Measurements from ENCODE around the gene RECQL5. TPM values are rescaled to one million over a fixed set of nuclear protein-coding genes. Genes with fewer than 3 reads are reported as not detected.

RECQL5 gene
- polyA plus RNA-seq (9.6 and 15.7 TPM in 2 replicates), polyA minus RNA-seq (10.8 and 19.7 TPM in 2 replicates)

DNA sequence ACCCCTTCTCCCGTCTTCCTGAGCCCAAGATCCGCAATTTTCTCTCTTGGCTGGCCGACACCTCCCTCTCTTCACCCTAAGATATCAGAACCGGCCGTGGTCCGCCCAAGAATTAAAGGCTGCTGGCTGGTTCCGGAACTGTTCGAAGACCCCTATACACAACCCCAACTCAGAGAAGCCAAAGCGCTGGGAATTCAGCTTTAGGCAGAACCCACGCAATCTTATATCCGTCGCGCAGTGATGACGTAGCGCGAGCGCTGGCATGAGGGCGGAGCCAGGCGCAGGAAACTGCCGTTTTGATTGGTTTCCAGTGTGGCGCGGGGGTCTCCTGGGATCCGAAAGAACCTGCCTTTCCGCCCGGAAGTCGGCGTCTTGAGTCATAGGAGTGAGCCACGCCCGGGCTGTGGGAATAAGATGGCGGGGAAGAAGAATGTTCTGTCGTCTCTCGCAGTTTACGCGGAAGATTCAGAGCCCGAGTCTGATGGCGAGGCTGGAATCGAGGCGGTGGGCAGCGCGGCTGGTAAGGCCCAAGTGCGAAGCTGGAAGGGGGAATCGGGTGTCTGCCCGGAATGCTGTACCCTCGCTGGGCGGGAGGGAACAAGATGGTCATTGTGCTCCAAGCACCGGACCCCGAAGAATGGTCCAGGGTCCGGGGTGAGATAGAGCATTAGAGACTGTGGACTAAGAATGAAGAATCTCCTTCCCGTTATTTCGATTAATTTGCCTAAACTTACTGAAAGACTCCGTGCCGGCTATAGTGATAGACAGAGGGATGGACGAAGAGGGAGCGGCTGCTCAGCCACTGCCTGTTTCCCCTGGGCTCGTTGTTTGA lies at the start of gene RECQL5, which contains the start of gene SAP30BP:
Gene RECQL5 (minus strand): TSS at position 196 of the 832 bp plus-strand sequence. CDS start 597 bp downstream, outside the sequence.
Gene SAP30BP (plus strand): TSS at position 380 of the 832 bp plus-strand sequence. CDS start 35 bp downstream, at position 415.
- Histone ChIP-seq H3K36me3 (ENCODE audit: insufficient read depth, low read length) (no peaks in the 10 kb centered on the region), H3K27ac (ENCODE audit: low read length) (peak within 1 kb of the TSS; percentile 77), H3K4me3 (ENCODE audit: low read length) (peak within 1 kb of the TSS; percentile 89), H3K9me3 (ENCODE audit: low read length) (no peaks in the 10 kb centered on the region), H2AFZ (ENCODE audit: low read depth, low read length) (peak within 1 kb of the TSS; percentile 92), H3K9ac (ENCODE audit: low read length) (peak within 1 kb of the TSS; percentile 93), H3K79me2 (replicated peaks; ENCODE audit: insufficient read depth, low read length) (peaks cover 49% of the 10 kb centered on the region), H3K27me3 (ENCODE audit: insufficient read depth, low read depth, low read length) (no peaks in the 10 kb centered on the region), H3K9me2 (ENCODE audit: insufficient read depth, low read length) (no peaks in the 10 kb centered on the region), H3F3A (ENCODE audit: insufficient read depth, low read length, poor library complexity, severe bottlenecking) (no peaks in the 10 kb centered on the region), H4K20me1 (ENCODE audit: insufficient read depth) (no peaks in the 10 kb centered on the region), H3K4me2 (ENCODE audit: low read length) (peak within 1 kb of the TSS; percentile 76)
- TF ChIP-seq CTCF (IDR thresholded peaks at IDR 0.05; ENCODE audit: poor library complexity, severe bottlenecking), result no peak
- TF ChIP-seq, protein P1, sequence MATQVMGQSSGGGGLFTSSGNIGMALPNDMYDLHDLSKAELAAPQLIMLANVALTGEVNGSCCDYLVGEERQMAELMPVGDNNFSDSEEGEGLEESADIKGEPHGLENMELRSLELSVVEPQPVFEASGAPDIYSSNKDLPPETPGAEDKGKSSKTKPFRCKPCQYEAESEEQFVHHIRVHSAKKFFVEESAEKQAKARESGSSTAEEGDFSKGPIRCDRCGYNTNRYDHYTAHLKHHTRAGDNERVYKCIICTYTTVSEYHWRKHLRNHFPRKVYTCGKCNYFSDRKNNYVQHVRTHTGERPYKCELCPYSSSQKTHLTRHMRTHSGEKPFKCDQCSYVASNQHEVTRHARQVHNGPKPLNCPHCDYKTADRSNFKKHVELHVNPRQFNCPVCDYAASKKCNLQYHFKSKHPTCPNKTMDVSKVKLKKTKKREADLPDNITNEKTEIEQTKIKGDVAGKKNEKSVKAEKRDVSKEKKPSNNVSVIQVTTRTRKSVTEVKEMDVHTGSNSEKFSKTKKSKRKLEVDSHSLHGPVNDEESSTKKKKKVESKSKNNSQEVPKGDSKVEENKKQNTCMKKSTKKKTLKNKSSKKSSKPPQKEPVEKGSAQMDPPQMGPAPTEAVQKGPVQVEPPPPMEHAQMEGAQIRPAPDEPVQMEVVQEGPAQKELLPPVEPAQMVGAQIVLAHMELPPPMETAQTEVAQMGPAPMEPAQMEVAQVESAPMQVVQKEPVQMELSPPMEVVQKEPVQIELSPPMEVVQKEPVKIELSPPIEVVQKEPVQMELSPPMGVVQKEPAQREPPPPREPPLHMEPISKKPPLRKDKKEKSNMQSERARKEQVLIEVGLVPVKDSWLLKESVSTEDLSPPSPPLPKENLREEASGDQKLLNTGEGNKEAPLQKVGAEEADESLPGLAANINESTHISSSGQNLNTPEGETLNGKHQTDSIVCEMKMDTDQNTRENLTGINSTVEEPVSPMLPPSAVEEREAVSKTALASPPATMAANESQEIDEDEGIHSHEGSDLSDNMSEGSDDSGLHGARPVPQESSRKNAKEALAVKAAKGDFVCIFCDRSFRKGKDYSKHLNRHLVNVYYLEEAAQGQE (IDR thresholded peaks at IDR 0.05; ENCODE audit: borderline replicate concordance), result peak; percentile 78
- peak; percentile 84 for TF ChIP-seq MXI1 (conservative IDR thresholded peaks at IDR 0.05; ENCODE audit: poor library complexity, severe bottlenecking)
- no peak for TF ChIP-seq EZH2 (IDR thresholded peaks at IDR 0.05; ENCODE audit: borderline replicate concordance, insufficient read depth, low read length, poor library complexity, severe bottlenecking)
- TF ChIP-seq TAF1 (IDR thresholded peaks at IDR 0.05; ENCODE audit: low read depth), result peak; percentile 71
- TF ChIP-seq EP300 (conservative IDR thresholded peaks at IDR 0.05; ENCODE audit: poor library complexity, severe bottlenecking), result peak; percentile 57
- peak; percentile 94 for TF ChIP-seq POLR2AphosphoS5 (IDR thresholded peaks at IDR 0.05)
- TF ChIP-seq RAD21 (conservative IDR thresholded peaks at IDR 0.05), result peak; percentile 12
- no peak for TF ChIP-seq SMC3 (conservative IDR thresholded peaks at IDR 0.05; ENCODE audit: poor library complexity)

- Histone ChIP-seq H4K20me1 (ENCODE audit: insufficient read depth) (no peaks in the 10 kb centered on the region), H3K9ac (ENCODE audit: low read length) (no peak overlapping the region), H3K4me3 (ENCODE audit: low read length) (no peak overlapping the region), H3F3A (ENCODE audit: insufficient read depth, low read length, poor library complexity, severe bottlenecking) (no peaks in the 10 kb centered on the region), H3K9me2 (ENCODE audit: insufficient read depth, low read length) (no peaks in the 10 kb centered on the region), H3K27me3 (ENCODE audit: insufficient read depth, low read depth, low read length) (no peaks in the 10 kb centered on the region), H3K9me3 (ENCODE audit: low read length) (no peaks in the 10 kb centered on the region), H3K36me3 (ENCODE audit: insufficient read depth, low read length) (no peaks in the 10 kb centered on the region), H2AFZ (ENCODE audit: low read depth, low read length) (no peak overlapping the region), H3K4me2 (ENCODE audit: low read length) (no peak overlapping the region), H3K79me2 (replicated peaks; ENCODE audit: insufficient read depth, low read length) (no peaks in the 10 kb centered on the region), H3K27ac (ENCODE audit: low read length) (no peak overlapping the region)
- TF ChIP-seq TAF1 (IDR thresholded peaks at IDR 0.05; ENCODE audit: low read depth) (no peak), POLR2AphosphoS5 (IDR thresholded peaks at IDR 0.05) (no peak), CTCF (IDR thresholded peaks at IDR 0.05; ENCODE audit: poor library complexity, severe bottlenecking) (no peak), RAD21 (conservative IDR thresholded peaks at IDR 0.05) (no peak), MXI1 (conservative IDR thresholded peaks at IDR 0.05; ENCODE audit: poor library complexity, severe bottlenecking) (no peak)
- TF ChIP-seq, protein P1 (IDR thresholded peaks at IDR 0.05; ENCODE audit: borderline replicate concordance), result no peak
Observed at GRCh38 chr17:75712446-75712845, 45.5 kb upstream of the RECQL5 start.

All from neural cell (in vitro differentiated cells).